OCI-LY7 (cell line): ENCODE data around the gene COX7B. TPM values are rescaled to one million over a fixed set of nuclear protein-coding genes. Genes with fewer than 3 reads are reported as not detected.
"Not testable (repeated sequence)": the region's sequence is repeated elsewhere in the genome, so short reads cannot be mapped to it uniquely, and the experiment has no call there.

Experiments
- Bru-seq: library from RNA; stranded (reverse); fragments of 400-500 nt; gene quantifications from one replicate; lab custom pipeline; 2021; lab: Mats Ljungman, UMichigan
- BruChase-seq, 2 experiments: library from RNA; stranded (reverse); fragments of 400-500 nt; gene quantifications; one replicate each; lab custom pipeline; 2021; lab: Mats Ljungman, UMichigan
- BruUV-seq: library from RNA; stranded (reverse); fragments of 400-500 nt; replicated peaks from 2 replicates; lab custom pipeline; 2021; lab: Mats Ljungman, UMichigan
- CTCF ChIA-PET: fragments of 300-600 bp; sonication (Branson Sonifier 250); formaldehyde crosslinking; loops from one replicate; lab custom pipeline; 2022; ENCODE audit warnings: antibody characterized with exemption; ENCODE audit not compliant: unreplicated experiment; lab: Charles Lee
- POLR2A ChIA-PET: fragments of 300-600 bp; sonication (Branson Sonifier 250); formaldehyde crosslinking; loops from one replicate; lab custom pipeline; 2022; ENCODE audit warnings: antibody characterized with exemption; lab: Charles Lee
- DNase-seq: peaks from one replicate; pipeline ENCODE4 v3.0.0-alpha.2; 2015; ENCODE audit warnings: low spot score
- H2AFZ ChIP-seq: fragments of 200-600 bp; sonication (generic), shearing (Covaris generic); 2 replicates; pipeline ENCODE4 v1.6.1; 2014; ENCODE audit warnings: mild to moderate bottlenecking, antibody characterized with exemption, low read length, moderate library complexity
- H3K27ac ChIP-seq: fragments of 200-600 bp; sonication (generic); 2 replicates; pipeline ENCODE4 v1.5.1; 2014; ENCODE audit warnings: mixed run types, low read depth, mild to moderate bottlenecking, moderate library complexity, low read length, inconsistent platforms; ENCODE audit not compliant: poor library complexity, severe bottlenecking
- H3K36me3 ChIP-seq: fragments of 200-600 bp; sonication (generic); 2 replicates; pipeline ENCODE4 v1.6.1; 2014; ENCODE audit warnings: mild to moderate bottlenecking, antibody characterized with exemption, low read length, moderate library complexity, mixed read lengths; ENCODE audit not compliant: insufficient read depth
- H3K4me1 ChIP-seq: fragments of 200-600 bp; sonication (generic); 2 replicates; pipeline ENCODE4 v1.5.1; 2014; ENCODE audit warnings: mild to moderate bottlenecking, low read length; ENCODE audit not compliant: insufficient read depth, poor library complexity, severe bottlenecking
- H3K4me2 ChIP-seq: fragments of 200-600 bp; sonication (generic); 2 replicates; pipeline ENCODE4 v1.6.1; 2014; ENCODE audit warnings: mild to moderate bottlenecking, low read length
- H3K4me3 ChIP-seq: fragments of 200-600 bp; sonication (generic); 2 replicates; pipeline ENCODE4 v1.5.1; 2014; ENCODE audit warnings: mild to moderate bottlenecking, low read depth, low read length; ENCODE audit not compliant: poor library complexity, severe bottlenecking
- H3K79me2 ChIP-seq: fragments of 200-600 bp; sonication (generic); 2 replicates; pipeline ENCODE4 v1.6.1; 2016; ENCODE audit warnings: low read depth, mild to moderate bottlenecking, low read length, moderate library complexity, mixed read lengths; ENCODE audit not compliant: insufficient read depth
- H3K9me2 ChIP-seq: fragments of 200-600 bp; sonication (generic); 2 replicates; pipeline ENCODE4 v1.6.1; 2016; ENCODE audit warnings: mild to moderate bottlenecking, low read length, mixed read lengths; ENCODE audit not compliant: insufficient read depth
- H3K9me3 ChIP-seq: fragments of 200-600 bp; sonication (generic); 2 replicates; pipeline ENCODE4 v1.6.1; 2014; ENCODE audit warnings: mild to moderate bottlenecking, mixed run types, low read length, mixed read lengths
- H4K20me1 ChIP-seq: fragments of 200-600 bp; sonication (generic); 2 replicates; pipeline ENCODE4 v1.6.1; 2014; ENCODE audit warnings: mild to moderate bottlenecking, antibody characterized with exemption, low read length, moderate library complexity, mixed read lengths; ENCODE audit not compliant: insufficient read depth
- CTCF ChIP-seq: fragments of 200-600 bp; sonication (generic); conservative IDR thresholded peaks from 2 replicates; pipeline ENCODE4 v1.5.1; 2014; ENCODE audit warnings: mild to moderate bottlenecking, antibody characterized with exemption, low read length, moderate library complexity, mixed read lengths
- EZH2phosphoT487 ChIP-seq: fragments of 200-600 bp; sonication (generic); IDR thresholded peaks from 2 replicates; pipeline ENCODE4 v1.6.1; 2018; ENCODE audit warnings: low read depth, borderline replicate concordance, mild to moderate bottlenecking, mixed run types, antibody characterized with exemption, low read length, moderate library complexity, mixed read lengths
- intact Hi-C: fragments of 100-400 bp; cut with micrococcal nuclease; formaldehyde crosslinking; loops from one replicate; pipeline ENCODE4 v1.10.0; 2022; ENCODE audit not compliant: unreplicated experiment
- long read RNA-seq: library from polyadenylated mRNA; stranded (forward); transcript quantifications from one replicate; pipeline ENCODE4 v2.0.0, GENCODE V29; 2022
- total RNA-seq, 2 experiments: library from RNA; depleted of rRNA in 1 of 2; stranded (reverse); fragments of >200 nt in 1 of 2; shearing (Covaris generic) in 1 of 2; gene quantifications; 2 replicates each; pipeline ENCODE4 v1.2.3, GENCODE V29; 2014 to 2022

COX7B gene
- 189 and 199 TPM in 2 replicates for total RNA-seq (2014; rRNA removed; shearing (Covaris generic))
- total RNA-seq (2022), result 256 and 268 TPM in 2 replicates
- Bru-seq, nascent RNA, result percentile 94 among the genes with signal in this experiment
- BruChase-seq, experiment 1, labeled RNA remaining after a 6-hour chase, result percentile 87 among the genes with signal in this experiment
- BruChase-seq, experiment 2, labeled RNA remaining after a 2-hour chase, result percentile 81 among the genes with signal in this experiment
- long read RNA-seq, transcript COX7B-203 (3 exons, 2,471 nt), result major isoform, 178 of 183 reads
- long read RNA-seq, partial matches to known transcripts, result 1 of 183 reads
- long read RNA-seq, other reads (novel, unspliced or antisense), result 4 of 183 reads

- BruUV-seq, result no TSS peak
- peak; percentile 96 for DNase-seq
- ChIA-PET POLR2A (interaction anchor here (0.5 to 2.8 kb wide), 11 partner anchors 11 to 1006 kb away, joined by 3 to 35 read pairs (median 4); partner anchors contain the start of gene ATP7A), CTCF (no interaction called here)
- peak within 1 kb of the TSS; percentile 91 for H3K4me3 ChIP-seq
- H2AFZ ChIP-seq, result peak within 1 kb of the TSS; percentile 90
- peaks cover 50% of the 10 kb centered on the region for H3K79me2 ChIP-seq
- H3K4me2 ChIP-seq, result peak within 1 kb of the TSS; percentile 75
- H3K9me2 ChIP-seq, result no peaks in the 10 kb centered on the region
- intact Hi-C loops, result loop anchor here (5.0 to 10.0 kb wide), 3 partner anchors 114 to 1754 kb away; partner anchors contain the start of genes ATRX and P2RY10
- no peaks in the 10 kb centered on the region for H3K9me3 ChIP-seq
- H4K20me1 ChIP-seq, result no peaks in the 10 kb centered on the region
- no peak for TF ChIP-seq EZH2phosphoT487
- peak; percentile 70 for TF ChIP-seq CTCF
- H3K4me1 ChIP-seq, result no peaks in the 10 kb centered on the region
- H3K36me3 ChIP-seq, result peaks cover 43% of the 10 kb centered on the region
- H3K27ac ChIP-seq, result peak within 1 kb of the TSS; percentile 82
Observed at GRCh38 chrX:77899081-77899828, at the start of gene COX7B. COX7B (plus strand) TSS chrX:77899468; CDS start chrX:77899554, 86 bp downstream.

- H3K27ac ChIP-seq, result no peak overlapping the region
- H3K4me3 ChIP-seq, result no peak overlapping the region
- ChIA-PET CTCF (no interaction called here), POLR2A (no interaction called here)
- no peaks in the 10 kb centered on the region for H3K9me3 ChIP-seq
- peaks cover 43% of the 10 kb centered on the region for H3K36me3 ChIP-seq
- BruUV-seq, result no TSS peak
- H4K20me1 ChIP-seq, result no peaks in the 10 kb centered on the region
- no peak for DNase-seq
- no peak overlapping the region for H3K4me2 ChIP-seq
- H2AFZ ChIP-seq, result no peak overlapping the region
- H3K79me2 ChIP-seq, result no peaks in the 10 kb centered on the region
- no peaks in the 10 kb centered on the region for H3K9me2 ChIP-seq
- no peak for TF ChIP-seq EZH2phosphoT487
- TF ChIP-seq CTCF, result no peak
- no peaks in the 10 kb centered on the region for H3K4me1 ChIP-seq
- intact Hi-C loops, result no loop called here
Observed at GRCh38 chrX:77875372-77875771, 23.9 kb upstream of the COX7B start.

- H3K4me1 ChIP-seq, BruUV-seq, CTCF ChIA-PET, H4K20me1 ChIP-seq, H3K79me2 ChIP-seq, DNase-seq, H3K4me2 ChIP-seq, H3K9me3 ChIP-seq, intact Hi-C loops, H3K27ac ChIP-seq, H2AFZ ChIP-seq, H3K9me2 ChIP-seq, H3K4me3 ChIP-seq, POLR2A ChIA-PET, H3K36me3 ChIP-seq: not testable (repeated sequence)
Observed at GRCh38 chrX:77881418-77881817, 17.9 kb upstream of the COX7B start.
